HG03175 (cell line): ENCODE results near the gene OR6K2.

Experiments
- ATAC-seq: cut with Tn5 transposase; IDR thresholded peaks from one replicate; pipeline ENCODE4 v1.9.1; 2021; ENCODE audit warnings: mild to moderate bottlenecking, moderate library complexity; ENCODE audit not compliant: unreplicated experiment

Gene OR6K2

GRCh38 chr1:158686111-158687009 lies 14.1 kb downstream of the OR6K2 start, which contains the start of gene SPTA1:
Gene SPTA1, minus strand, starts transcription at chr1:158686715. Its CDS starts 198 bp downstream, at chr1:158686517.
- no peak for ATAC-seq

- no peak for ATAC-seq
Measured at GRCh38 chr1:158685085-158685484, 15.4 kb downstream of the OR6K2 start.

- no peak for ATAC-seq
Measured at GRCh38 chr1:158681606-158682005, 18.8 kb downstream of the OR6K2 start.

GRCh38 chr1:158679289-158679688 lies 21.2 kb downstream of the OR6K2 start:
- no peak for ATAC-seq

- no peak for ATAC-seq
Measured at GRCh38 chr1:158675563-158676323, 24.7 kb downstream of the OR6K2 start.

GRCh38 chr1:158674302-158674701 lies 26.1 kb downstream of the OR6K2 start:
- ATAC-seq = no peak

- no peak for ATAC-seq
Measured at GRCh38 chr1:158666037-158666436, 34.4 kb downstream of the OR6K2 start.

GRCh38 chr1:158654571-158654970 lies 45.9 kb downstream of the OR6K2 start:
- ATAC-seq = no peak

GRCh38 chr1:158654086-158654485 lies 46.4 kb downstream of the OR6K2 start:
- no peak for ATAC-seq

- ATAC-seq = no peak
Measured at GRCh38 chr1:158652721-158653334, 47.6 kb downstream of the OR6K2 start.
